B cell (primary cell): ENCODE measurements around the gene MSANTD3. TPM values are rescaled to one million over a fixed set of nuclear protein-coding genes. Genes with fewer than 3 reads are reported as not detected.

ENCODE experiments used
- ATAC-seq: fragments of 200-7000 bp; cut with Tn5 transposase; one replicate; pipeline ENCODE4 v1.10.0; 2021; ENCODE audit warnings: low read depth, mild to moderate bottlenecking, moderate number of reproducible peaks, moderate library complexity
- CTCF ChIA-PET: fragments of 350-600 bp; sonication (Branson Sonifier 250); formaldehyde crosslinking; loops from one replicate; lab custom pipeline; 2021; ENCODE audit warnings: antibody characterized with exemption, inconsistent platforms; lab: Charles Lee
- POLR2A ChIA-PET: fragments of 350-600 bp; sonication (Branson Sonifier 250); formaldehyde crosslinking; loops from one replicate; lab custom pipeline; 2021; ENCODE audit warnings: antibody characterized with exemption; lab: Charles Lee
- DNase-seq: peaks from one replicate; pipeline ENCODE4 v3.0.0; 2013
- H2AFZ ChIP-seq: 2 replicates; pipeline ENCODE4 v1.6.1; 2012; ENCODE audit warnings: mild to moderate bottlenecking, low read depth, low read length; ENCODE audit not compliant: insufficient read depth, poor library complexity, severe bottlenecking
- H3K27ac ChIP-seq, 2 donors: 1 replicate in 1 of 2; 2 replicates in 1 of 2; pipeline ENCODE4 v1.5.1; 2012 to 2013; ENCODE audit warnings: low read length in 2 of 2, mild to moderate bottlenecking in 2 of 2, moderate library complexity in 1 of 2
- H3K27me3 ChIP-seq, 4 experiments: fragments of 200-600 bp in 1 of 4; sonication (generic) in 1 of 4; replicated peaks in 1 of 4; 1 replicate in 2 of 4; 2 replicates in 2 of 4; pipeline versions ENCODE4 v1.6.1 to v1.7.0; 2013 to 2016; ENCODE audit warnings: low read length in 3 of 4, mild to moderate bottlenecking in 2 of 4, mixed read lengths in 1 of 4, moderate library complexity in 1 of 4; ENCODE audit not compliant: insufficient read depth in 4 of 4, control insufficient read depth in 3 of 4; ENCODE audit errors: control extremely low read depth in 1 of 4
- H3K36me3 ChIP-seq, 2 experiments: replicated peaks in 1 of 2; 1 replicate in 1 of 2; 2 replicates in 1 of 2; pipeline versions ENCODE4 v1.6.1 to v1.7.1; 2013; ENCODE audit warnings: low read length in 1 of 2; ENCODE audit not compliant: insufficient read depth in 2 of 2, control insufficient read depth in 1 of 2; ENCODE audit errors: control extremely low read depth in 1 of 2, extremely low read depth in 1 of 2
- H3K4me1 ChIP-seq, 2 donors: fragments of 200-600 bp in 1 of 2; sonication (generic) in 1 of 2; 1 replicate in 1 of 2; 2 replicates in 1 of 2; pipeline versions ENCODE4 v1.5.1 to v1.6.1; 2013 to 2017; ENCODE audit warnings: low read length in 2 of 2; ENCODE audit not compliant: control insufficient read depth in 2 of 2, insufficient read depth in 2 of 2
- H3K4me2 ChIP-seq: replicated peaks from 2 replicates; pipeline ENCODE3; 2012; ENCODE audit warnings: mild to moderate bottlenecking, low read depth, low read length; ENCODE audit not compliant: poor library complexity, severe bottlenecking
- H3K4me3 ChIP-seq, 5 experiments: fragments of 200-600 bp in 1 of 5; sonication (generic) in 1 of 5; 1 replicate in 3 of 5; 2 replicates in 2 of 5; pipeline versions ENCODE4 v1.5.1 to v1.7.0; 2011 to 2016; ENCODE audit warnings: low read length in 4 of 5, mild to moderate bottlenecking in 4 of 5, low read depth in 2 of 5, control low read depth in 1 of 5, moderate library complexity in 1 of 5; ENCODE audit not compliant: insufficient read depth in 1 of 5; ENCODE audit errors: control extremely low read depth in 1 of 5, extremely low read depth in 1 of 5
- H3K79me2 ChIP-seq: fragments of 200-600 bp; sonication (generic); one replicate; pipeline ENCODE4 v1.6.0; 2016; ENCODE audit warnings: low read length; ENCODE audit not compliant: control insufficient read depth, insufficient read depth
- H3K9ac ChIP-seq: fragments of 200-600 bp; sonication (generic); 2 replicates; pipeline ENCODE4 v1.6.1; 2017; ENCODE audit warnings: mild to moderate bottlenecking, low read length, moderate library complexity
- H3K9me3 ChIP-seq, 3 donors: one replicate each; pipeline versions ENCODE4 v1.6.1 to v1.7.1; 2013; ENCODE audit warnings: low read length in 2 of 3; ENCODE audit not compliant: control insufficient read depth in 2 of 3, insufficient read depth in 1 of 3; ENCODE audit errors: control extremely low read depth in 1 of 3
- H4K20me1 ChIP-seq: 2 replicates; pipeline ENCODE4 v1.6.0; 2012; ENCODE audit warnings: mild to moderate bottlenecking, low read length; ENCODE audit not compliant: insufficient read depth, control insufficient read depth, poor library complexity, severe bottlenecking
- H3K27ac Mint-ChIP-seq: one replicate; pipeline ENCODE4 v1.8.0; 2021; ENCODE audit warnings: mixed read lengths
- H3K27me3 Mint-ChIP-seq: one replicate; pipeline ENCODE4 v1.8.0; 2021; ENCODE audit warnings: mixed read lengths
- H3K4me1 Mint-ChIP-seq: one replicate; pipeline ENCODE4 v1.8.0; 2021; ENCODE audit warnings: mixed read lengths
- H3K4me3 Mint-ChIP-seq: one replicate; pipeline ENCODE4 v1.8.0; 2021; ENCODE audit warnings: mixed read lengths
- H3K9me3 Mint-ChIP-seq: one replicate; pipeline ENCODE4 v1.8.0; 2022; ENCODE audit warnings: mixed read lengths; ENCODE audit not compliant: insufficient read depth
- EZH2 ChIP-seq: IDR thresholded peaks from 2 replicates; pipeline ENCODE4 v1.6.1; 2012; ENCODE audit warnings: borderline replicate concordance, low read depth, mild to moderate bottlenecking, moderate library complexity, low read length; ENCODE audit not compliant: insufficient read depth, poor library complexity, severe bottlenecking
- WGBS: methylation state at CpG from one replicate; pipeline ENCODE4 v1.1.5; 2013; ENCODE audit warnings: missing lambda C conversion rate; ENCODE audit not compliant: insufficient coverage; 5-methylcytosine and 5-hydroxymethylcytosine counted together
- intact Hi-C: fragments of 100-400 bp; cut with micrococcal nuclease; formaldehyde crosslinking; loops from one replicate; pipeline ENCODE4 v1.10.0; 2022
- polyA plus RNA-seq: library from polyadenylated mRNA; depleted of rRNA; stranded (reverse); fragments of >200 nt; gene quantifications from 2 replicates; pipeline ENCODE4 v1.2.3, GENCODE V29; 2012
- total RNA-seq, 2 donors: library from RNA; stranded (reverse); fragments of 120-200 nt in 1 of 2; gene quantifications; 1 replicate in 1 of 2; 2 replicates in 1 of 2; pipeline versions ENCODE4 v1.2.3 to v1.2.4, GENCODE V29; 2013 to 2022
- TF ChIP-seq, protein P1 (sequence below): fragments of 200-600 bp; IDR thresholded peaks from one replicate; pipeline ENCODE4 v1.8.0; 2022; ENCODE audit warnings: antibody characterized with exemption, mild to moderate bottlenecking

MSANTD3 gene
- total and polyA plus RNA-seq, 2 donors (not counting 1 experiment from before 2014, with no cell fraction given): 5.9 to 12.1 TPM

DNA sequence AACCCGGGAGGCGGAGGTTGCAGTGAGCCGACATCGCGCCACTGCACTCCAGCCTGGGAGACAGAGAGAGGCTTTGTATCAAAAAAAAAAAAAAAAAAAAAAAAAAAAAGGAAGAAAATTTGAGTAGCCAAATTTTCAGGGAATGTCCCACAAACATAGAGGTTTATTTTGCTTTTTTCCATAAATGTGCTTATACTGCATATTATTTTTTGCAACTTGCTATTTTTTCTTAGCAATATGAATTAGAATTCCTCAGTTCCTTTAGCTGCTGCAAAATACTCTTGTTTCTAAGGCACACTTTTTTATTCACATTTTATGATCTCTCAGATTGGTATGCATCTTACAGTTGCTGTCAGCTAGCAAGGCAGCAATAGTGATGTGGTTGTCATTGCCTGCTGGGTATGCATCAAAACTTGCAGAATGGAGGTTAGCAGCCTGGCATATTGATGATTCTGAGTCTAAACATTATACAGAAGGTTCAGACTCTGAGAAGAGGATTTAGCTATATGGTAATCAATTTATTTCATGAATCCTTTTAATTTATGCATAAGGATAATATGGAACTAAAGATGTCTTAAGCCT is 13.0 kb upstream of the MSANTD3 start:
- Mint-ChIP-seq H3K27me3 (peaks cover 23% of the 10 kb centered on the region), H3K27ac (no peak overlapping the region), H3K4me3 (peak overlapping the region; percentile 39), H3K9me3 (peaks cover 4% of the 10 kb centered on the region), H3K4me1 (peaks cover 12% of the 10 kb centered on the region)
- H3K9me3 ChIP-seq: no peaks in the 10 kb centered on the region
- peaks cover 8 to 12% of the 10 kb centered on the region in 2 donors for H3K4me1 ChIP-seq
- ChIA-PET CTCF (no interaction called here), POLR2A (no interaction called here)
- H3K4me2 ChIP-seq: no peak overlapping the region
- intact Hi-C loops: loop anchor here (10.0 kb wide), 1 partner anchor 319 kb away; the partner anchor contains the start of genes ERP44 and INVS
- no peak overlapping the region for H3K27ac ChIP-seq
- TF ChIP-seq, protein P1, sequence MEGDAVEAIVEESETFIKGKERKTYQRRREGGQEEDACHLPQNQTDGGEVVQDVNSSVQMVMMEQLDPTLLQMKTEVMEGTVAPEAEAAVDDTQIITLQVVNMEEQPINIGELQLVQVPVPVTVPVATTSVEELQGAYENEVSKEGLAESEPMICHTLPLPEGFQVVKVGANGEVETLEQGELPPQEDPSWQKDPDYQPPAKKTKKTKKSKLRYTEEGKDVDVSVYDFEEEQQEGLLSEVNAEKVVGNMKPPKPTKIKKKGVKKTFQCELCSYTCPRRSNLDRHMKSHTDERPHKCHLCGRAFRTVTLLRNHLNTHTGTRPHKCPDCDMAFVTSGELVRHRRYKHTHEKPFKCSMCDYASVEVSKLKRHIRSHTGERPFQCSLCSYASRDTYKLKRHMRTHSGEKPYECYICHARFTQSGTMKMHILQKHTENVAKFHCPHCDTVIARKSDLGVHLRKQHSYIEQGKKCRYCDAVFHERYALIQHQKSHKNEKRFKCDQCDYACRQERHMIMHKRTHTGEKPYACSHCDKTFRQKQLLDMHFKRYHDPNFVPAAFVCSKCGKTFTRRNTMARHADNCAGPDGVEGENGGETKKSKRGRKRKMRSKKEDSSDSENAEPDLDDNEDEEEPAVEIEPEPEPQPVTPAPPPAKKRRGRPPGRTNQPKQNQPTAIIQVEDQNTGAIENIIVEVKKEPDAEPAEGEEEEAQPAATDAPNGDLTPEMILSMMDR: no peak
- no peak for TF ChIP-seq EZH2
- H3K4me3 ChIP-seq: no peak overlapping the region
- H3K27me3 ChIP-seq: peaks cover 0 to 13% (median 8%) of the 10 kb centered on the region in 4 experiments
- no peak overlapping the region for H2AFZ ChIP-seq
- no peaks in the 10 kb centered on the region for H4K20me1 ChIP-seq
- WGBS: no CpG with 5 or more reads among the region's 5 CpGs
- ATAC-seq (no peak), DNase-seq (no peak)
- H3K79me2 ChIP-seq: no peaks in the 10 kb centered on the region
- no peak overlapping the region for H3K9ac ChIP-seq
- H3K36me3 ChIP-seq: no peaks in the 10 kb centered on the region

DNA sequence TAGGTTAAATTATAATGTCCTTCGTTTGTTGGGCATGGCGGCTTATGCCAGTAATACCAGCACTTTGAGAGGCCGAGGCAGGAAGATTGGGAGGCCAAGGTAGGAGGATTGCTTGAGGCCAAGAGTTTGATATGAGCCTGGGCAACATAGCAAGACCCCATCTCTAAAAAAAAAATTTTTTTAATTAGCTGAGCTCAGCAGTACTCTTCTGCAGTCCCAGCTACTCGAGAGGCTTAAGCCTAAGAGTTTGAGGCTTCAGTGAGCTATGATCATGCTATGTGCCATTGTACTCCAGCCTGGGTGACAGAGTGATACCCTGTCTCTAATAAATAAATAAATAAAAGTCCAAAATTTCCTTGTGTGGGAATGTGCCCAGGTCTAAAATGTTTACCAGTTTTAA is 9.1 kb upstream of the MSANTD3 start:
- ChIA-PET CTCF (interaction anchor here (2.0 kb wide), 1 partner anchor 9 kb away, joined by 4 read pairs; no protein-coding TSS in a partner anchor), POLR2A (no interaction called here)
- Histone ChIP-seq H3K4me3 (no peak overlapping the region), H3K9me3 (no peaks in the 10 kb centered on the region), H4K20me1 (no peaks in the 10 kb centered on the region), H3K27me3 (peaks cover 0 to 22% (median 7%) of the 10 kb centered on the region in 4 experiments), H3K9ac (no peak overlapping the region), H3K4me2 (no peak overlapping the region), H3K27ac (no peak overlapping the region), H3K36me3 (no peaks in the 10 kb centered on the region), H2AFZ (no peak overlapping the region), H3K4me1 (no peaks in the 10 kb centered on the region), H3K79me2 (no peaks in the 10 kb centered on the region)
- no peak for DNase-seq
- H3K27me3 Mint-ChIP-seq: peaks cover 34% of the 10 kb centered on the region
- TF ChIP-seq, protein P1: no peak
- TF ChIP-seq EZH2: no peak
- intact Hi-C loops: loop anchor here (10.0 kb wide), 1 partner anchor 323 kb away; the partner anchor contains the start of genes ERP44 and INVS
- 83% methylated on average over 1 of the region's 4 CpGs for WGBS
- no peak for ATAC-seq
- no peaks in the 10 kb centered on the region for H3K9me3 Mint-ChIP-seq
- no peak overlapping the region for H3K4me3 Mint-ChIP-seq
- no peaks in the 10 kb centered on the region for H3K4me1 Mint-ChIP-seq
- no peak overlapping the region for H3K27ac Mint-ChIP-seq
